Effector memory CD4-positive, alpha-beta T cell (primary cell): ENCODE measurements around the gene TMEM121B.
"Not testable (repeated sequence)": the region's sequence is repeated elsewhere in the genome, so short reads cannot be mapped to it uniquely, and the experiment has no call there.

Source experiments
- DNase-seq, 3 donors: peaks; one replicate each; pipeline ENCODE4 v3.0.0-alpha.2; 2020
- H3K27ac ChIP-seq: 2 replicates; pipeline ENCODE4 v1.7.0; 2013; ENCODE audit warnings: mild to moderate bottlenecking, low read length, moderate library complexity; ENCODE audit not compliant: insufficient read depth, poor library complexity, severe bottlenecking
- H3K27me3 ChIP-seq: replicated peaks from 2 replicates; pipeline ENCODE4 v1.7.0; 2013; ENCODE audit warnings: mild to moderate bottlenecking, low read length; ENCODE audit not compliant: insufficient read depth, control insufficient read depth, poor library complexity, severe bottlenecking
- H3K36me3 ChIP-seq: 2 replicates; pipeline ENCODE4 v1.7.0; 2013; ENCODE audit warnings: mild to moderate bottlenecking, low read length, moderate library complexity; ENCODE audit not compliant: control insufficient read depth, insufficient read depth
- H3K4me1 ChIP-seq: 2 replicates; pipeline ENCODE4 v1.7.0; 2013; ENCODE audit warnings: low read length, mild to moderate bottlenecking; ENCODE audit not compliant: control insufficient read depth, insufficient read depth, poor library complexity, severe bottlenecking
- H3K4me3 ChIP-seq: 2 replicates; pipeline ENCODE4 v1.7.0; 2013; ENCODE audit warnings: low read length, low read depth, mild to moderate bottlenecking; ENCODE audit not compliant: insufficient read depth, poor library complexity, severe bottlenecking
- H3K9me3 ChIP-seq: 2 replicates; pipeline ENCODE4 v1.7.0; 2013; ENCODE audit warnings: mild to moderate bottlenecking, low read length, moderate library complexity; ENCODE audit not compliant: control insufficient read depth

The TMEM121B gene

GRCh38 chr22:17155941-17156340 is 34.8 kb upstream of the TMEM121B start:
- Histone ChIP-seq H3K27me3 (no peaks in the 10 kb centered on the region), H3K4me3 (no peak overlapping the region), H3K27ac (no peak overlapping the region), H3K4me1 (peaks cover 20% of the 10 kb centered on the region), H3K9me3 (no peaks in the 10 kb centered on the region), H3K36me3 (no peaks in the 10 kb centered on the region)
- DNase-seq = no peak

GRCh38 chr22:17152971-17153370 is 31.8 kb upstream of the TMEM121B start:
- no peak overlapping the region for H3K27ac ChIP-seq

DNA sequence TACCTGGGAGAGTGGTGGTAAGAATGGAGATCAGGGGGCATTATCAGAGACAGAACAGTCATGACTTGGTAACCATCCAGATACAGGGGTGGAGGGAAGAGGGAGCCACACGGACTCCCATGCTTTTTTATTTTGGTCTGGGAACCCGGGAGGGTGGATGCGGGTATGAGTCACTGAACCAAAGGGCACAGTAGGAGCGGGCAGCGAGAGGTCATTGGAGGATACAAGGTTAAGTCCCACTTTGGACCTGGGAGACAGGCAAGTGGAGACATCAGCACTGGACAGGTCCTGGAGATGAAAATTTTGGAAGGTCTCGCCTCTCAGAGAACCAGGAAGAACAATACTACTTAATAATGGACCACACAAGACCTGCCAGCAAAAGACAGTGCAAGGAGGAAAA is 31.2 kb upstream of the TMEM121B start:
- DNase-seq = no peak
- Histone ChIP-seq H3K27ac (no peak overlapping the region), H3K27me3 (no peaks in the 10 kb centered on the region), H3K4me1 (peaks cover 2% of the 10 kb centered on the region), H3K36me3 (peaks cover 9% of the 10 kb centered on the region), H3K4me3 (no peak overlapping the region), H3K9me3 (no peaks in the 10 kb centered on the region)

More at GRCh38 chr22:17152971-17153370, 31.8 kb upstream of the TMEM121B start:
- no peak for DNase-seq
- Histone ChIP-seq H3K4me3 (no peak overlapping the region), H3K9me3 (no peaks in the 10 kb centered on the region), H3K36me3 (peaks cover 9% of the 10 kb centered on the region), H3K4me1 (peaks cover 8% of the 10 kb centered on the region), H3K27me3 (no peaks in the 10 kb centered on the region)

- no peak overlapping the region for H3K27ac ChIP-seq
- DNase-seq = no peak
- H3K4me1 ChIP-seq = no peaks in the 10 kb centered on the region
- no peaks in the 10 kb centered on the region for H3K27me3 ChIP-seq
- H3K9me3 ChIP-seq = no peaks in the 10 kb centered on the region
- peaks cover 14% of the 10 kb centered on the region for H3K36me3 ChIP-seq
- H3K4me3 ChIP-seq = no peak overlapping the region
These were observed 28.1 kb upstream of the TMEM121B start for GRCh38 chr22:17149076-17149815.

DNA sequence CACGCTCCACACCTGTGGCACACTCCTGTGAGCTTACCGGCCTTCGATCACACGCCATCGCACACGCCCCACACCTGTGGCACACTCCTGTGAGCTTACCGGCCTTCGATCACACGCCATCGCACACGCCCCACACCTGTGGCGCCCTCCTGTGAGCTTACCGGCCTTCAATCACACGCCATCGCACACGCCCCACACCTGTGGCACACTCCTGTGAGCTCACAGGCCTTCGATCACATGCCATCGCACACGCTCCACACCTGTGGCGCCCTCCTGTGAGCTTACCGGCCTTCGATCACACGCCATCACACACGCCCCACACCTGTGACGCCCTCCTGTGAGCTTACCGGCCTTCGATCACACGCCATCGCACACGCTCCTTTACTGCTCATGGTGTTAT is 26.3 kb upstream of the TMEM121B start:
- not testable (repeated sequence) for H3K4me1 ChIP-seq, H3K27me3 ChIP-seq, H3K9me3 ChIP-seq, DNase-seq, H3K27ac ChIP-seq, H3K4me3 ChIP-seq
- peaks cover 14% of the 10 kb centered on the region for H3K36me3 ChIP-seq

DNA sequence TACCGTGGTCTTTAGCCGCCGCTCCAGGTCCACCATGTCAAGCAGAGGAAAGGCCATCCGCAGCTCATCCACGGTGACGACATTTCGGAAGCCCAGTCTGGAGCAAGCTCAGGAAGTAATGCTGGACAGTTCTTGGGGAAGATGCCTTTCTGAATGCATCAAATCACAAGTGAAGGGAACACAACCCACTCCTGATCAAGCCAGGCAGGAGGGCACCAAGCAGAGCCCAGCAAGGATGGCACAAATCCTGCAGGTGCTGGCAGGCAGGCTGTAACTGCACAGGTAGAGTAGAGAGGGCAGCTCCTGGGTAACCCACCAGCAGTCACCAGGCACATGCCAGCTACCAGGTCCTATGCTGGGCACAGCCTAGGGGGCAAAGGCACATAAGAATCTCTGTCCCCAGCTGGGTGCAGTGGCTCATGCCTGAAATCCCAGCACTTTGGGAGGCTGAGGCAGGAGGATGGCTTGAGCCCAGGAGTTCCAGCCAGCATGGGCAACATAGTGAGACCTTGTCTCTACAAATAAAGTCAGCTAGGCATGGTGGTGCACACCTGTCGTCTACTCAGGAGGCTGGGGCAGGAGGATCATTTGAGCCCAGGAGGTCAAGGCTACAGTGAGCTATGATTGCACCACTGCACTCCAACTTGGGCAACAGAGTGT is 24.0 kb upstream of the TMEM121B start:
- Histone ChIP-seq H3K36me3 (peaks cover 25% of the 10 kb centered on the region), H3K27ac (no peak overlapping the region), H3K27me3 (no peaks in the 10 kb centered on the region), H3K9me3 (no peaks in the 10 kb centered on the region), H3K4me1 (no peaks in the 10 kb centered on the region), H3K4me3 (no peak overlapping the region)
- DNase-seq = no peak

- H3K4me3 ChIP-seq = no peak overlapping the region
- no peaks in the 10 kb centered on the region for H3K4me1 ChIP-seq
- H3K27ac ChIP-seq = no peak overlapping the region
- peaks cover 16% of the 10 kb centered on the region for H3K36me3 ChIP-seq
- no peaks in the 10 kb centered on the region for H3K9me3 ChIP-seq
- DNase-seq = no peak
- no peaks in the 10 kb centered on the region for H3K27me3 ChIP-seq
These were observed 22.7 kb upstream of the TMEM121B start for GRCh38 chr22:17143826-17144225.

GRCh38 chr22:17143101-17143500 is 21.9 kb upstream of the TMEM121B start:
- H3K27ac ChIP-seq = no peak overlapping the region
- no peaks in the 10 kb centered on the region for H3K9me3 ChIP-seq
- no peaks in the 10 kb centered on the region for H3K4me1 ChIP-seq
- H3K4me3 ChIP-seq = no peak overlapping the region
- no peaks in the 10 kb centered on the region for H3K27me3 ChIP-seq
- DNase-seq = no peak
- H3K36me3 ChIP-seq = peaks cover 21% of the 10 kb centered on the region

DNA sequence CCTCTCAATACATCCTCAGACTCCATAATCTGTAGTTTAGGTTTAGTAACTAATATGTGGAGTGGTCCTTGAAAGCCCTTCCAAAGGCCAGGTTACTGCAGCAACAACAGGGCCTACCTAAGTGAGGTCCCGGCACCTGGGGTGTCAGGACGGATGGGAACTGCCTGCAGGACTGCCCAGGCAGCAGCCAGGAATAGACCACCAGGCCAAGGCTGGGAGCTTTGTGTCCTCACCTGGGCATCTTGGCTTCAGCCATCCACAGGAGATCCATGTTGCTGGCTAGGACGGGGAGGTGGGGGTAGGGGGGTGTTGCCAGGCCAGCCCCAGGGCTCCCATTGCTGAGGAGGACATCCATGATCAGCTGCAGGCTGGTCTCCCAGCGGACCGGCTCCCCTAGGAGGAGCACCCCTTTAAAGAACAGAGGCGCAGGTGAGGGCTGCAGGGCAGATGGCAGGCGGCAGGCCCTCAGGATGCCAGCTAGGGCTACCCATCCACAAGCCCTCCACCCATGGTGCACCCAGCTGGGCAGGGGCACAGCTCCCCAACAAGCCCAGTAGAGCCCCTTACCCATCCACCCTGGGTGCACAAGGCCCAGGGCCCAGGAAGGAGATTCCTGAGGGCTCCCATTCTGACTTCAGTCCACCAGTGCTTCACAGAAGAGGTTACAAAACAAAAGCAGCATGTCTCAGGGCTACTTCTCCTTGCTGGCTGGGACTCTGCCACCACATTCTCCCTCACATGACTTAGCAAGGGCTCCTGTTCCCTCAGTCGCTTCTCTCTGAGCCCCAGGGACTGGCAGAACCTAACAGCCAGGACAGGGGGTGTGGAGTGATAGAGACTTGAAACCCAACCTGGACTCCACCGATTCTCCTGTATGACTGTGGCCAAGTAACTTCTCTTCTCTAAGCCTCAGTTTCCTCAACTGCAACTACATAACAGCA is 19.9 kb upstream of the TMEM121B start:
- Histone ChIP-seq H3K27ac (no peak overlapping the region), H3K4me1 (no peaks in the 10 kb centered on the region), H3K36me3 (peaks cover 28% of the 10 kb centered on the region), H3K9me3 (no peaks in the 10 kb centered on the region), H3K4me3 (no peak overlapping the region), H3K27me3 (no peaks in the 10 kb centered on the region)
- DNase-seq = no peak
